NCI-H345 (cell line): ENCODE results near the gene TPD52L2.

Experiments used
- DNase-seq: peaks from one replicate; lab custom pipeline; 2025; lab: John Stamatoyannopoulos, UW

TPD52L2 gene

DNA sequence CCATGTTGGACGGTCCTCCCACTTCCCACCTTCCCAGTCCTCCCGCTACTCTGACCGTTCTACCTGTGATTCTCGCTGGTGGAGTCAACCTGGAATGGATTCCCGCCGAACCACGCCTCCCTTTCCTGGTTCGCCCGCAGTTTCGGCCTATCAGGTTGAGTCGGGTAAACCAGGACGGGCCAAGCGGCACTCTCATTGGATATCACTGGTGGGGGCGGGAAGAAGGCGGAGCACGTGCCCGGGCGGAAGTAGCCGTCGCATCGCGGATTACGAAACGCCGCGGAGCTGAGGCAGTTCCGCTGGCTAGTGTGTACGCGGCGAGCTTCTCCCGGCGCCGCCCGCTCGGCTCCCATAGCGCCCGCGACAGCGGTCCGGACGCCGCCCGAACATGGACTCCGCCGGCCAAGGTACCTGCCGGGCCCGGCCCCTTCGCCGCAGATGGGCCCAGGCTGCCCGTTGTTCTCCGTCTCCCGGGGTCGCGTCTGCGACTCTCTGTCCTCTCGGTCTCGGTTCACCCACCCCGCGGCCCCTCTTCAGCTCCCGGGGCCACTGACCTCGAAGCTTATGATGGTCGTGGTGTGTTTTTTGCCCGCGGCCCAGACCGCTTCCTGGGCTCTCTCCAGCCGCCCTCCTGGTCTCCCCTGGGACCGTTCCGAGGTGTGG is at the start of gene TPD52L2:
TPD52L2 (plus strand) TSS at position 293 of the 663 bp plus-strand sequence; CDS start at position 389, 96 bp downstream.
- peak; percentile 100 for DNase-seq

- DNase-seq: no peak
These were observed 49.3 kb upstream of the TPD52L2 start for GRCh38 chr20:63815615-63816253.

GRCh38 chr20:63819224-63819921 is 45.7 kb upstream of the TPD52L2 start:
- no peak for DNase-seq

- DNase-seq: no peak
These were observed 43.3 kb upstream of the TPD52L2 start for GRCh38 chr20:63821811-63822210.

DNA sequence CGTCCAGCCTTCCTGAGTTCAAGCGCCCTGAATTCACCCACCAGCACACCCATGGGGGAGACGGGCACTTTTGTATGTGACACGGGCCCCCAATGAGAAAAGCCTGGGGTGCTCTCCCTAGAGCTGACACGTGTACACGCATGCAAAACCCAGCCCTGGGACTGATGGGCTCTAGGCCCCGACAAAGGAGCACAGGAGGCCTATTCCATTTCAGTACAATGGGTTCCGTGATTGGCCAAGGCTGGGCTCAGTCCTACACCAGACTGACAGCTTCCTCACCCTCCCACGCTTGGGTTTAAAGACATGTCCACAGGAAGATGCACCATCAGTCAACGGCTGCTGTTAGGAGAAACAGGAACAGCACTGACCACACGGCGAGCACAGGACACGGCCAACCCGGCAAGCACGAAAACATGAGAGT is 42.8 kb upstream of the TPD52L2 start:
- DNase-seq: no peak

- no peak for DNase-seq
These were observed 41.3 kb upstream of the TPD52L2 start for GRCh38 chr20:63823691-63824311.

- no peak for DNase-seq
These were observed 39.5 kb upstream of the TPD52L2 start for GRCh38 chr20:63825331-63826118.

- no peak for DNase-seq
These were observed 38.3 kb upstream of the TPD52L2 start for GRCh38 chr20:63826753-63827152.

- DNase-seq: no peak
These were observed 36.9 kb upstream of the TPD52L2 start for GRCh38 chr20:63828124-63828523.

- no peak for DNase-seq
These were observed 36.5 kb upstream of the TPD52L2 start for GRCh38 chr20:63828545-63828944.

- no peak for DNase-seq
These were observed 36.1 kb upstream of the TPD52L2 start for GRCh38 chr20:63828951-63829350.

DNA sequence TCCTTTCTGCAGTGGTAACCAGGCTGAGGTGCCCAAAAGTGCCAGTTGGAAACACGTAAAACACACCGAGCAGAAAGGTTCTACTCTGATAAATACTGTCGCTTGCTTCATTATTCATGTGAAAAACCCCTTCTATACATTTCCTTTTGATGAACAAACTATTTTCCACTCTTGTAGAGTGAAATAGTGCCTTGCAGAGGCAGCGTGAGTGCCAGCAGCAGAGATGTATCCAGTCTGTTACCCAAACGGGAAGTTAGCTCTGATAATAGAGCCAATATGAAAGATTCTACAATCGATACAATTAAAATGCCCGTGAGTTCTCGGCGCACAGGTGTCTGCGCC is 35.5 kb upstream of the TPD52L2 start:
- no peak for DNase-seq

DNA sequence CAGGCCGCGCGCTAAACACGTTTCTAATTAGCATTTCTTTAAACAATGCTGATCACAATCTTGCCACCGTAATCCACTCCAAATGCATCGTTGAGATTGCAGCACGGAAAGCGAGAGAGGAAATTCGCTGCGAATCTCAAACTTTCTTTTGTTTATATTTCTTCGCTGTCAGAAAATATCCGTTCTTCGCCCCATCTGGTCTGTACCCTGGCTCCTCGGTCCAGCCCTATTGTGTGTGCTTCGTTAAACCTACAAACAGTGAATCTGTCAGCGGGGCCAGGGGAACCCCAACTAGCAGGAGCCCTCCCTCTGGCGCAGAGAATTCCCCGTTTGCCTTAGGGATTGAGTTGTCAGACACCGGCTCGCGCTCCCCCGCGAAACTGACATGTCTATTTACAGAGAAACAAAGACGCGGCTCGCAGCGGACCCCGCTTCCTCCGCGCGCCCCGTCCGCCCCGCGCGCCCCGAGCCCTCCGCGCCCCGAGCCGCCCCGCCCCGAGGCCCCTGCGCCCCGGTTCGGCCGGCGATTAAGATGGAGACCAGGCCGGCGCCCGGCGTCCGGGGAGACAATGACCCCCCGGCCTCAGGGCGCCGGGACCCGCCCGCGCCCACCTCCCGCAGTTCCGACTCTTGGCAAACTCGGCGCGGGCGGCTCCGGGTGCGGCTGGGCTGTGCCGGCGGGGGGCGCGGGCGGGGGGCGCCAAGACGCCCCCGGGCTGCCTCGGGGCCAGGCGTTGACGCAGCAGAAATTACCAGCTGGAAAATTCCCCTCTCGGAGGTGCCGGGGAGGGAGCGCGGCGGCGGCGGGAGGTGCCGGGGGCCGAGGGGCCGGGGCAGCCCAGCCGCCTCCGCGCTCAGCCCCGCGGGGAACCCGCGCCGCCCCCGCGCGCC is 34.9 kb upstream of the TPD52L2 start:
- peak; percentile 50 for DNase-seq

GRCh38 chr20:63830841-63831588 is 34.1 kb upstream of the TPD52L2 start, which contains the start of gene ZBTB46:
TSS of gene ZBTB46 (minus strand) at chr20:63831264. CDS start at chr20:63790757, 40,507 bp downstream.
- peak; percentile 75 for DNase-seq

DNA sequence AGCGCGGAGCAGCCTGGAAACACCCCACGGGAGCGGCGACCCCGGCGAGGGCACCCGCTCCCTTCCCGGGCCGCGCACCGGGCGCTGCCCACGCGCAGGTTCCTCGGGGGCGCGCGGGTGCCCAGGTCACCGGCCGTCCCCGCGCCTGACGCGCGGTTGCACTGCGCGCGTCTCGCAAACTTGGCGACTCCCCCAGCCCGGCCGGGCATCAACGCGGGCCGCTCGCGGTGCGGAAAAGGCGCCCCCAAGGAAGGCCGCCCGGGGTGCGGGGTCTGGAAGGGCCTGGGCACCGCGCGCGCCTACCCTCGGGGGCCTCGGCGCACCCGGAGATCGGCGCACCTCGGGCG is 33.5 kb upstream of the TPD52L2 start:
- DNase-seq: peak; percentile 25

- no peak for DNase-seq
These were observed 32.9 kb upstream of the TPD52L2 start for GRCh38 chr20:63831993-63832686.

- no peak for DNase-seq
These were observed 31.1 kb upstream of the TPD52L2 start for GRCh38 chr20:63833776-63834490.

GRCh38 chr20:63834491-63834880 is 30.6 kb upstream of the TPD52L2 start:
- no peak for DNase-seq
